ENCODE data around the gene DCLK1.

DCLK1 gene

GRCh38 chr13:35898041-35898440 is 233.1 kb downstream of the DCLK1 start:
- no peak for TF ChIP-seq CTCF (IDR thresholded peaks at IDR 0.05)

GRCh38 chr13:35894636-35895035 is 236.5 kb downstream of the DCLK1 start:
- no peak for TF ChIP-seq CTCF (IDR thresholded peaks at IDR 0.05)

GRCh38 chr13:35892837-35893814 is 238.1 kb downstream of the DCLK1 start:
- no peak for TF ChIP-seq CTCF (IDR thresholded peaks at IDR 0.05)

GRCh38 chr13:35891507-35892441 is 239.4 kb downstream of the DCLK1 start:
- no peak for TF ChIP-seq CTCF (IDR thresholded peaks at IDR 0.05)

GRCh38 chr13:35889560-35889959 is 241.6 kb downstream of the DCLK1 start:
- TF ChIP-seq CTCF (IDR thresholded peaks at IDR 0.05), result no peak

- TF ChIP-seq CTCF (IDR thresholded peaks at IDR 0.05), result no peak
Observed at GRCh38 chr13:35888981-35889380, 242.2 kb downstream of the DCLK1 start.

GRCh38 chr13:35888457-35888883 is 242.7 kb downstream of the DCLK1 start:
- TF ChIP-seq CTCF (IDR thresholded peaks at IDR 0.05), result no peak
